HepG2 (cell line): ENCODE measurements around the gene ZCCHC24. TPM values are rescaled to one million over a fixed set of nuclear protein-coding genes. Genes with fewer than 3 reads are reported as not detected.

Source experiments
- ATF7 ChIP-seq, 2 experiments: fragments of 450-650 bp in 1 of 2; sonication (generic) in 1 of 2; formaldehyde crosslinking in 1 of 2; IDR thresholded peaks; 2 replicates each; pipeline versions ENCODE4 v1.4.0 to v1.6.1; 2016 to 2020; ENCODE audit warnings: antibody characterized with exemption in 1 of 2, mild to moderate bottlenecking in 1 of 2, missing genetic modification reagents in 1 of 2
- BCLAF1 ChIP-seq: fragments of 450-650 bp; IDR thresholded peaks from 2 replicates; pipeline ENCODE4 v1.6.1; 2017; ENCODE audit warnings: mild to moderate bottlenecking
- EED ChIP-seq: sonication (generic); formaldehyde crosslinking; IDR thresholded peaks from 2 replicates; pipeline ENCODE4 v1.5.0; 2020; ENCODE audit warnings: mild to moderate bottlenecking, missing genetic modification reagents
- GABPA ChIP-seq, 2 experiments: IDR thresholded peaks; 2 replicates each; pipeline ENCODE4 v1.6.1; 2011 to 2016; ENCODE audit warnings: low read depth in 2 of 2, low read length in 1 of 2, missing biosample characterization in 1 of 2, missing genetic modification characterization in 1 of 2
- KAT7 ChIP-seq: IDR thresholded peaks from 2 replicates; pipeline ENCODE4 v1.6.1; 2018; ENCODE audit warnings: borderline replicate concordance, missing compliant biosample characterization
- MYC ChIP-seq: sonication (generic); formaldehyde crosslinking; IDR thresholded peaks from 2 replicates; pipeline ENCODE4 v1.9.0; 2021; ENCODE audit warnings: missing genetic modification reagents, borderline replicate concordance
- ZNF143 ChIP-seq: sonication (generic); formaldehyde crosslinking; IDR thresholded peaks from 2 replicates; pipeline ENCODE4 v1.4.0; 2020; ENCODE audit warnings: missing genetic modification reagents
- polyA plus RNA-seq, 8 experiments: library from polyadenylated mRNA; depleted of rRNA in 3 of 8; stranded (reverse) in 7 of 8; unstranded in 1 of 8; fragments of >200 nt; fragmentation: Illumina TruSeq in 4 of 8; extraction: Trizol in 4 of 8; gene quantifications; 2 replicates each; pipeline versions ENCODE4 v1.2.1 to v1.2.3, GENCODE V29; 2011 to 2016; ENCODE audit warnings: low read depth in 4 of 8, missing spikeins in 1 of 8, mixed read lengths in 1 of 8; ENCODE audit not compliant: insufficient read depth in 1 of 8
- total RNA-seq, 5 experiments: library from RNA; depleted of rRNA; stranded (reverse); fragments of >200 nt; fragmentation: Illumina TruSeq; extraction: Trizol; gene quantifications; 2 replicates each; pipeline ENCODE4 v1.2.3, GENCODE V29; 2016; ENCODE audit warnings: low read depth in 1 of 5
- TF ChIP-seq, protein P1 (sequence below): sonication (generic); formaldehyde crosslinking; IDR thresholded peaks from 2 replicates; pipeline ENCODE4 v1.4.0; 2020; ENCODE audit warnings: missing genetic modification reagents
- TF ChIP-seq, protein P2 (sequence below): sonication (generic); formaldehyde crosslinking; IDR thresholded peaks from 2 replicates; pipeline ENCODE4 v1.5.0; 2020; ENCODE audit warnings: mild to moderate bottlenecking, missing genetic modification reagents, borderline replicate concordance
- TF ChIP-seq, protein P3 (sequence below): sonication (generic); formaldehyde crosslinking; IDR thresholded peaks from 2 replicates; pipeline ENCODE4 v1.5.1; 2020; ENCODE audit warnings: mild to moderate bottlenecking, missing genetic modification reagents, moderate library complexity

ZCCHC24 gene
- total and polyA plus RNA-seq, 2 of the 13 experiments (the other 11 are each of a cell fraction or from before 2014, with no cell fraction given): 3.1 to 7.9 TPM

- TF ChIP-seq, protein P1, sequence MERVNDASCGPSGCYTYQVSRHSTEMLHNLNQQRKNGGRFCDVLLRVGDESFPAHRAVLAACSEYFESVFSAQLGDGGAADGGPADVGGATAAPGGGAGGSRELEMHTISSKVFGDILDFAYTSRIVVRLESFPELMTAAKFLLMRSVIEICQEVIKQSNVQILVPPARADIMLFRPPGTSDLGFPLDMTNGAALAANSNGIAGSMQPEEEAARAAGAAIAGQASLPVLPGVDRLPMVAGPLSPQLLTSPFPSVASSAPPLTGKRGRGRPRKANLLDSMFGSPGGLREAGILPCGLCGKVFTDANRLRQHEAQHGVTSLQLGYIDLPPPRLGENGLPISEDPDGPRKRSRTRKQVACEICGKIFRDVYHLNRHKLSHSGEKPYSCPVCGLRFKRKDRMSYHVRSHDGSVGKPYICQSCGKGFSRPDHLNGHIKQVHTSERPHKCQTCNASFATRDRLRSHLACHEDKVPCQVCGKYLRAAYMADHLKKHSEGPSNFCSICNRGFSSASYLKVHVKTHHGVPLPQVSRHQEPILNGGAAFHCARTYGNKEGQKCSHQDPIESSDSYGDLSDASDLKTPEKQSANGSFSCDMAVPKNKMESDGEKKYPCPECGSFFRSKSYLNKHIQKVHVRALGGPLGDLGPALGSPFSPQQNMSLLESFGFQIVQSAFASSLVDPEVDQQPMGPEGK (CRISPR knock-in tag): peak; percentile 82; the same call in 1 of the 2 replicates
- TF ChIP-seq MYC (CRISPR knock-in tag): no peak
- TF ChIP-seq BCLAF1: no peak
- no peak for TF ChIP-seq ATF7 (IDR thresholded peaks at IDR 0.05)
- TF ChIP-seq ATF7 (CRISPR knock-in tag; IDR thresholded peaks at IDR 0.05): no peak
- no peak for TF ChIP-seq GABPA (IDR thresholded peaks at IDR 0.05; ENCODE audit: low read depth, low read length)
- TF ChIP-seq GABPA (CRISPR knock-in tag; IDR thresholded peaks at IDR 0.05; ENCODE audit: low read depth): no peak
- TF ChIP-seq EED (CRISPR knock-in tag): no peak
- no peak for TF ChIP-seq KAT7 (CRISPR knock-in tag)
- TF ChIP-seq, protein P2, sequence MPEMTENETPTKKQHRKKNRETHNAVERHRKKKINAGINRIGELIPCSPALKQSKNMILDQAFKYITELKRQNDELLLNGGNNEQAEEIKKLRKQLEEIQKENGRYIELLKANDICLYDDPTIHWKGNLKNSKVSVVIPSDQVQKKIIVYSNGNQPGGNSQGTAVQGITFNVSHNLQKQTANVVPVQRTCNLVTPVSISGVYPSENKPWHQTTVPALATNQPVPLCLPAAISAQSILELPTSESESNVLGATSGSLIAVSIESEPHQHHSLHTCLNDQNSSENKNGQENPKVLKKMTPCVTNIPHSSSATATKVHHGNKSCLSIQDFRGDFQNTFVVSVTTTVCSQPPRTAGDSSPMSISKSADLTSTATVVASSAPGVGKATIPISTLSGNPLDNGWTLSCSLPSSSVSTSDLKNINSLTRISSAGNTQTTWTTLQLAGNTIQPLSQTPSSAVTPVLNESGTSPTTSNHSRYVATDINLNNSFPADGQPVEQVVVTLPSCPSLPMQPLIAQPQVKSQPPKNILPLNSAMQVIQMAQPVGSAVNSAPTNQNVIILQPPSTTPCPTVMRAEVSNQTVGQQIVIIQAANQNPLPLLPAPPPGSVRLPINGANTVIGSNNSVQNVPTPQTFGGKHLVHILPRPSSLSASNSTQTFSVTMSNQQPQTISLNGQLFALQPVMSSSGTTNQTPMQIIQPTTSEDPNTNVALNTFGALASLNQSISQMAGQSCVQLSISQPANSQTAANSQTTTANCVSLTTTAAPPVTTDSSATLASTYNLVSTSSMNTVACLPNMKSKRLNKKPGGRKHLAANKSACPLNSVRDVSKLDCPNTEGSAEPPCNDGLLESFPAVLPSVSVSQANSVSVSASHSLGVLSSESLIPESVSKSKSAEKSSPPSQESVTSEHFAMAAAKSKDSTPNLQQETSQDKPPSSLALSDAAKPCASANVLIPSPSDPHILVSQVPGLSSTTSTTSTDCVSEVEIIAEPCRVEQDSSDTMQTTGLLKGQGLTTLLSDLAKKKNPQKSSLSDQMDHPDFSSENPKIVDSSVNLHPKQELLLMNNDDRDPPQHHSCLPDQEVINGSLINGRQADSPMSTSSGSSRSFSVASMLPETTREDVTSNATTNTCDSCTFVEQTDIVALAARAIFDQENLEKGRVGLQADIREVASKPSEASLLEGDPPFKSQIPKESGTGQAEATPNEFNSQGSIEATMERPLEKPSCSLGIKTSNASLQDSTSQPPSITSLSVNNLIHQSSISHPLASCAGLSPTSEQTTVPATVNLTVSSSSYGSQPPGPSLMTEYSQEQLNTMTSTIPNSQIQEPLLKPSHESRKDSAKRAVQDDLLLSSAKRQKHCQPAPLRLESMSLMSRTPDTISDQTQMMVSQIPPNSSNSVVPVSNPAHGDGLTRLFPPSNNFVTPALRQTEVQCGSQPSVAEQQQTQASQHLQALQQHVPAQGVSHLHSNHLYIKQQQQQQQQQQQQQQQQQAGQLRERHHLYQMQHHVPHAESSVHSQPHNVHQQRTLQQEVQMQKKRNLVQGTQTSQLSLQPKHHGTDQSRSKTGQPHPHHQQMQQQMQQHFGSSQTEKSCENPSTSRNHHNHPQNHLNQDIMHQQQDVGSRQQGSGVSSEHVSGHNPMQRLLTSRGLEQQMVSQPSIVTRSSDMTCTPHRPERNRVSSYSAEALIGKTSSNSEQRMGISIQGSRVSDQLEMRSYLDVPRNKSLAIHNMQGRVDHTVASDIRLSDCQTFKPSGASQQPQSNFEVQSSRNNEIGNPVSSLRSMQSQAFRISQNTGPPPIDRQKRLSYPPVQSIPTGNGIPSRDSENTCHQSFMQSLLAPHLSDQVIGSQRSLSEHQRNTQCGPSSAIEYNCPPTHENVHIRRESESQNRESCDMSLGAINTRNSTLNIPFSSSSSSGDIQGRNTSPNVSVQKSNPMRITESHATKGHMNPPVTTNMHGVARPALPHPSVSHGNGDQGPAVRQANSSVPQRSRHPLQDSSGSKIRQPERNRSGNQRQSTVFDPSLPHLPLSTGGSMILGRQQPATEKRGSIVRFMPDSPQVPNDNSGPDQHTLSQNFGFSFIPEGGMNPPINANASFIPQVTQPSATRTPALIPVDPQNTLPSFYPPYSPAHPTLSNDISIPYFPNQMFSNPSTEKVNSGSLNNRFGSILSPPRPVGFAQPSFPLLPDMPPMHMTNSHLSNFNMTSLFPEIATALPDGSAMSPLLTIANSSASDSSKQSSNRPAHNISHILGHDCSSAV (CRISPR knock-in tag): no peak
- TF ChIP-seq, protein P3, sequence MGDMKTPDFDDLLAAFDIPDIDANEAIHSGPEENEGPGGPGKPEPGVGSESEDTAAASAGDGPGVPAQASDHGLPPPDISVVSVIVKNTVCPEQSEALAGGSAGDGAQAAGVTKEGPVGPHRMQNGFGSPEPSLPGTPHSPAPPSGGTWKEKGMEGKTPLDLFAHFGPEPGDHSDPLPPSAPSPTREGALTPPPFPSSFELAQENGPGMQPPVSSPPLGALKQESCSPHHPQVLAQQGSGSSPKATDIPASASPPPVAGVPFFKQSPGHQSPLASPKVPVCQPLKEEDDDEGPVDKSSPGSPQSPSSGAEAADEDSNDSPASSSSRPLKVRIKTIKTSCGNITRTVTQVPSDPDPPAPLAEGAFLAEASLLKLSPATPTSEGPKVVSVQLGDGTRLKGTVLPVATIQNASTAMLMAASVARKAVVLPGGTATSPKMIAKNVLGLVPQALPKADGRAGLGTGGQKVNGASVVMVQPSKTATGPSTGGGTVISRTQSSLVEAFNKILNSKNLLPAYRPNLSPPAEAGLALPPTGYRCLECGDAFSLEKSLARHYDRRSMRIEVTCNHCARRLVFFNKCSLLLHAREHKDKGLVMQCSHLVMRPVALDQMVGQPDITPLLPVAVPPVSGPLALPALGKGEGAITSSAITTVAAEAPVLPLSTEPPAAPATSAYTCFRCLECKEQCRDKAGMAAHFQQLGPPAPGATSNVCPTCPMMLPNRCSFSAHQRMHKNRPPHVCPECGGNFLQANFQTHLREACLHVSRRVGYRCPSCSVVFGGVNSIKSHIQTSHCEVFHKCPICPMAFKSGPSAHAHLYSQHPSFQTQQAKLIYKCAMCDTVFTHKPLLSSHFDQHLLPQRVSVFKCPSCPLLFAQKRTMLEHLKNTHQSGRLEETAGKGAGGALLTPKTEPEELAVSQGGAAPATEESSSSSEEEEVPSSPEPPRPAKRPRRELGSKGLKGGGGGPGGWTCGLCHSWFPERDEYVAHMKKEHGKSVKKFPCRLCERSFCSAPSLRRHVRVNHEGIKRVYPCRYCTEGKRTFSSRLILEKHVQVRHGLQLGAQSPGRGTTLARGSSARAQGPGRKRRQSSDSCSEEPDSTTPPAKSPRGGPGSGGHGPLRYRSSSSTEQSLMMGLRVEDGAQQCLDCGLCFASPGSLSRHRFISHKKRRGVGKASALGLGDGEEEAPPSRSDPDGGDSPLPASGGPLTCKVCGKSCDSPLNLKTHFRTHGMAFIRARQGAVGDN (CRISPR knock-in tag): peak; percentile 80
- TF ChIP-seq ZNF143 (CRISPR knock-in tag): no peak
Measured at GRCh38 chr10:79381804-79382221, 63.6 kb downstream of the ZCCHC24 start (continued).
